T-cell (primary cell): ENCODE data around the gene VASP. TPM values are rescaled to one million over a fixed set of nuclear protein-coding genes. Genes with fewer than 3 reads are reported as not detected.

Source experiments
- ATAC-seq, 4 experiments: fragments of 200-7000 bp in 3 of 4; fragments of 150-1000 bp in 1 of 4; cut with Tn5 transposase; replicated peaks in 1 of 4; 1 replicate in 3 of 4; 2 replicates in 1 of 4; pipeline ENCODE4 v1.10.0; 2021; ENCODE audit warnings: moderate library complexity in 3 of 4, mild to moderate bottlenecking in 2 of 4, moderate number of reproducible peaks in 1 of 4
- CTCF ChIA-PET, 2 donors: fragments of 300-600 bp; sonication (Branson Sonifier 250); formaldehyde crosslinking; loops; one replicate each; lab custom pipeline; 2022; ENCODE audit warnings: antibody characterized with exemption in 2 of 2; lab: Charles Lee
- POLR2A ChIA-PET, 2 donors: fragments of 300-600 bp; sonication (Branson Sonifier 250); formaldehyde crosslinking; loops; one replicate each; lab custom pipeline; 2022; ENCODE audit warnings: antibody characterized with exemption in 2 of 2; lab: Charles Lee
- DNase-seq, 35 experiments: peaks; one replicate each; pipeline versions ENCODE4 v3.0.0 to v3.0.0-alpha.2; 2013 to 2023
- H3K27ac ChIP-seq: one replicate; pipeline ENCODE4 v1.5.1; 2013; ENCODE audit warnings: low read length
- H3K27me3 ChIP-seq, 2 experiments: replicated peaks in 1 of 2; 1 replicate in 1 of 2; 2 replicates in 1 of 2; pipeline versions ENCODE4 v1.6.1 to v1.7.0; 2013; ENCODE audit warnings: low read length in 1 of 2, mixed read lengths in 1 of 2; ENCODE audit not compliant: control insufficient read depth in 2 of 2, insufficient read depth in 2 of 2; ENCODE audit errors: extremely low read depth in 1 of 2
- H3K36me3 ChIP-seq, 2 donors: 1 replicate in 1 of 2; 2 replicates in 1 of 2; pipeline versions ENCODE4 v1.6.1 to v1.7.0; 2013; ENCODE audit warnings: low read length in 1 of 2; ENCODE audit not compliant: control insufficient read depth in 2 of 2, insufficient read depth in 1 of 2; ENCODE audit errors: extremely low read depth in 1 of 2
- H3K4me1 ChIP-seq, 2 experiments: 1 replicate in 1 of 2; 2 replicates in 1 of 2; pipeline versions ENCODE4 v1.6.1 to v1.7.0; 2013; ENCODE audit warnings: low read length in 2 of 2, mixed read lengths in 1 of 2; ENCODE audit not compliant: insufficient read depth in 2 of 2, control insufficient read depth in 1 of 2; ENCODE audit errors: extremely low read depth in 1 of 2
- H3K4me3 ChIP-seq, 2 donors: 1 replicate in 1 of 2; 2 replicates in 1 of 2; pipeline versions ENCODE4 v1.5.1 to v1.7.0; 2013; ENCODE audit warnings: mild to moderate bottlenecking in 2 of 2, low read length in 1 of 2, moderate library complexity in 1 of 2; ENCODE audit not compliant: control insufficient read depth in 1 of 2; ENCODE audit errors: extremely low read depth in 1 of 2
- H3K9me3 ChIP-seq: 2 replicates; pipeline ENCODE4 v1.7.0; 2013
- H3K27ac Mint-ChIP-seq, 2 donors: one replicate each; pipeline ENCODE4 v1.8.0; 2020 to 2021; ENCODE audit warnings: mild to moderate bottlenecking in 2 of 2, mixed read lengths in 2 of 2
- H3K27me3 Mint-ChIP-seq, 2 donors: one replicate each; pipeline ENCODE4 v1.8.0; 2021 to 2022; ENCODE audit warnings: mixed read lengths in 2 of 2
- H3K36me3 Mint-ChIP-seq: one replicate; pipeline ENCODE4 v1.8.0; 2021; ENCODE audit warnings: mixed read lengths
- H3K4me1 Mint-ChIP-seq, 3 donors: one replicate each; pipeline ENCODE4 v1.8.0; 2020 to 2022; ENCODE audit warnings: mixed read lengths in 3 of 3, mild to moderate bottlenecking in 1 of 3
- H3K4me3 Mint-ChIP-seq, 3 donors: one replicate each; pipeline ENCODE4 v1.8.0; 2020 to 2022; ENCODE audit warnings: mild to moderate bottlenecking in 3 of 3, mixed read lengths in 3 of 3, moderate library complexity in 3 of 3
- H3K9me3 Mint-ChIP-seq, 3 donors: one replicate each; pipeline ENCODE4 v1.8.0; 2020 to 2022; ENCODE audit warnings: mixed read lengths in 3 of 3
- WGBS: methylation state at CpG from one replicate; pipeline ENCODE4 v1.1.5; 2013; ENCODE audit warnings: missing lambda C conversion rate; ENCODE audit not compliant: insufficient coverage; 5-methylcytosine and 5-hydroxymethylcytosine counted together
- total RNA-seq, 35 experiments: library from RNA in 6 of 35; stranded (reverse) in 6 of 35; fragments of 120-200 nt in 1 of 35; gene quantifications; one replicate each; pipeline versions ENCODE4 v1.2.1 to v1.2.4 and lab custom pipeline; 2013 to 2026

The VASP gene
- total RNA-seq, 5 donors from 2014 or later (not counting 1 experiment from before 2014, with no cell fraction given): 77.4 to 113 (median 101) TPM

GRCh38 chr19:45503909-45504308, 3.4 kb upstream of the VASP start:
- Histone ChIP-seq H3K27ac (no peak overlapping the region), H3K27me3 (no peaks in the 10 kb centered on the region), H3K36me3 (no peaks in the 10 kb centered on the region), H3K9me3 (no peaks in the 10 kb centered on the region), H3K4me3 (no peak overlapping the region), H3K4me1 (peaks cover 5 to 39% of the 10 kb centered on the region in 2 experiments)
- no CpG with 5 or more reads among the region's 9 CpGs for WGBS
- H3K4me3 Mint-ChIP-seq: no peak overlapping the region
- peaks cover 5% of the 10 kb centered on the region for H3K36me3 Mint-ChIP-seq
- DNase-seq (no peak), ATAC-seq (no peak)
- H3K27ac Mint-ChIP-seq: no peak overlapping the region
- no peaks in the 10 kb centered on the region for H3K27me3 Mint-ChIP-seq
- ChIA-PET CTCF (no interaction called here), POLR2A (no interaction called here)
- no peaks in the 10 kb centered on the region for H3K9me3 Mint-ChIP-seq
- peaks cover 20 to 31% (median 21%) of the 10 kb centered on the region in 3 donors for H3K4me1 Mint-ChIP-seq

- ChIA-PET CTCF (interaction anchor here (0.6 to 0.7 kb wide), 2 partner anchors 77 to 277 kb away, joined by 3 to 6 read pairs; partner anchors contain the start of gene DMPK (in 1 of the 2)), POLR2A (interaction anchor here in 1 of 2 donors (0.7 kb wide), 1 partner anchor 9 kb away, joined by 3 read pairs; no protein-coding TSS in a partner anchor)
- Histone ChIP-seq H3K36me3 (no peaks in the 10 kb centered on the region), H3K27me3 (no peaks in the 10 kb centered on the region), H3K4me1 (peaks cover 12 to 44% of the 10 kb centered on the region in 2 experiments), H3K9me3 (no peaks in the 10 kb centered on the region), H3K4me3 (no peak overlapping the region), H3K27ac (peak overlapping the region; percentile 95)
- H3K4me3 Mint-ChIP-seq: peak overlapping the region; percentile 71 to 90 (median 88)
- H3K36me3 Mint-ChIP-seq: peaks cover 5% of the 10 kb centered on the region
- no peaks in the 10 kb centered on the region for H3K9me3 Mint-ChIP-seq
- peak overlapping the region; percentile 80 to 82 for H3K27ac Mint-ChIP-seq
- DNase-seq (no peak), ATAC-seq (no peak)
- peaks cover 27 to 37% (median 27%) of the 10 kb centered on the region in 3 donors for H3K4me1 Mint-ChIP-seq
- 93% methylated on average over 2 of the region's 8 CpGs for WGBS
- H3K27me3 Mint-ChIP-seq: no peaks in the 10 kb centered on the region
Observed at GRCh38 chr19:45505151-45505995, 1.9 kb upstream of the VASP start.

GRCh38 chr19:45505996-45506245, 1.4 kb upstream of the VASP start:
- Mint-ChIP-seq H3K4me3 (peak overlapping the region; percentile 88 to 91 (median 90)), H3K4me1 (peaks cover 29 to 40% (median 32%) of the 10 kb centered on the region in 3 donors), H3K27ac (peak overlapping the region; percentile 80 to 82), H3K36me3 (peaks cover 5% of the 10 kb centered on the region), H3K9me3 (no peaks in the 10 kb centered on the region), H3K27me3 (no peaks in the 10 kb centered on the region)
- ATAC-seq (no peak), DNase-seq (no peak)
- no CpG with 5 or more reads among the region's 5 CpGs for WGBS
- H3K36me3 ChIP-seq: no peaks in the 10 kb centered on the region
- H3K4me1 ChIP-seq: peaks cover 12 to 48% of the 10 kb centered on the region in 2 experiments
- H3K9me3 ChIP-seq: no peaks in the 10 kb centered on the region
- H3K27me3 ChIP-seq: no peaks in the 10 kb centered on the region
- H3K27ac ChIP-seq: peak overlapping the region; percentile 95
- POLR2A ChIA-PET: interaction anchor here in 1 of 2 donors (0.7 kb wide), 1 partner anchor 10 kb away, joined by 3 read pairs; no protein-coding TSS in a partner anchor
- CTCF ChIA-PET: no interaction called here
- H3K4me3 ChIP-seq: peak overlapping the region; percentile 75 to 84

- POLR2A ChIA-PET: no interaction called here
- DNase-seq (peak; percentile 89 to 99 (median 96)), ATAC-seq (peak; percentile 81 to 90 (median 86))
- Mint-ChIP-seq H3K27me3 (no peaks in the 10 kb centered on the region), H3K27ac (peak overlapping the region; percentile 97 to 98), H3K9me3 (no peaks in the 10 kb centered on the region), H3K4me3 (peak overlapping the region; percentile 88 to 91 (median 90)), H3K4me1 (peaks cover 34 to 41% (median 37%) of the 10 kb centered on the region in 3 donors), H3K36me3 (peaks cover under 1% of the 10 kb centered on the region)
- WGBS: 2% methylated on average over 28 of the region's 47 CpGs
- peak overlapping the region; percentile 95 for H3K27ac ChIP-seq
- no peaks in the 10 kb centered on the region for H3K36me3 ChIP-seq
- peaks cover 12 to 53% of the 10 kb centered on the region in 2 experiments for H3K4me1 ChIP-seq
- no peaks in the 10 kb centered on the region for H3K27me3 ChIP-seq
- H3K4me3 ChIP-seq: peak overlapping the region; percentile 84 to 96
- H3K9me3 ChIP-seq: no peaks in the 10 kb centered on the region
- CTCF ChIA-PET: no interaction called here
Observed at GRCh38 chr19:45506246-45506988, 862 bp upstream of the VASP start.

GRCh38 chr19:45507872-45508416, 665 bp downstream of the VASP start:
- H3K4me1 ChIP-seq: peaks cover 12 to 62% of the 10 kb centered on the region in 2 experiments
- Mint-ChIP-seq H3K4me1 (peaks cover 46 to 53% (median 46%) of the 10 kb centered on the region in 3 donors), H3K4me3 (peak overlapping the region; percentile 86 to 90 (median 89)), H3K36me3 (no peaks in the 10 kb centered on the region), H3K9me3 (no peaks in the 10 kb centered on the region), H3K27ac (peak overlapping the region; percentile 69 to 79), H3K27me3 (no peaks in the 10 kb centered on the region)
- no peaks in the 10 kb centered on the region for H3K27me3 ChIP-seq
- no peaks in the 10 kb centered on the region for H3K9me3 ChIP-seq
- DNase-seq: no peak
- peak overlapping the region; percentile 84 to 96 for H3K4me3 ChIP-seq
- no peak for ATAC-seq
- no peaks in the 10 kb centered on the region for H3K36me3 ChIP-seq
- CTCF ChIA-PET: no interaction called here
- 0% methylated on average over 11 of the region's 22 CpGs for WGBS
- POLR2A ChIA-PET: interaction anchor here in 1 of 2 donors (0.6 kb wide), 1 partner anchor 1596 kb away, joined by 4 read pairs; no protein-coding TSS in a partner anchor
- peak overlapping the region; percentile 64 for H3K27ac ChIP-seq

GRCh38 chr19:45508417-45508860, 1.2 kb downstream of the VASP start:
- no peaks in the 10 kb centered on the region for H3K27me3 ChIP-seq
- POLR2A ChIA-PET: interaction anchor here in 1 of 2 donors (0.6 kb wide), 1 partner anchor 1595 kb away, joined by 4 read pairs; no protein-coding TSS in a partner anchor
- Mint-ChIP-seq H3K27me3 (no peaks in the 10 kb centered on the region), H3K4me1 (peaks cover 48 to 58% (median 51%) of the 10 kb centered on the region in 3 donors), H3K9me3 (no peaks in the 10 kb centered on the region), H3K27ac (peak overlapping the region; percentile 69 to 95), H3K4me3 (peak overlapping the region; percentile 86 to 90 (median 89)), H3K36me3 (no peaks in the 10 kb centered on the region)
- H3K4me3 ChIP-seq: peak overlapping the region; percentile 84 to 96
- no peaks in the 10 kb centered on the region for H3K36me3 ChIP-seq
- peak overlapping the region; percentile 75 for H3K27ac ChIP-seq
- CTCF ChIA-PET: no interaction called here
- H3K4me1 ChIP-seq: peaks cover 12 to 67% of the 10 kb centered on the region in 2 experiments
- ATAC-seq (no peak), DNase-seq (peak in 6 of 35 experiments; percentile 14 to 54 (median 35))
- no peaks in the 10 kb centered on the region for H3K9me3 ChIP-seq
- 0% methylated on average over 7 of the region's 26 CpGs for WGBS
